ENCODE measurements around the gene CFAP141.

- no peak for TF ChIP-seq CTCF (IDR thresholded peaks at IDR 0.05)
- TF ChIP-seq POLR2AphosphoS5 (IDR thresholded peaks at IDR 0.05): no peak
- TF ChIP-seq POLR2A (IDR thresholded peaks at IDR 0.05): no peak
These were observed 15.3 kb upstream of the CFAP141 start for GRCh38 chr1:154221278-154222001.
